Neural cell (in vitro differentiated cells): ENCODE results near the gene PTK7.

Experiments
- CTCF ChIP-seq: fragments of 450-650 bp; IDR thresholded peaks from 2 replicates; pipeline ENCODE4 v1.5.1; 2014; ENCODE audit warnings: antibody characterized with exemption, mild to moderate bottlenecking, moderate library complexity; ENCODE audit not compliant: poor library complexity, severe bottlenecking
- EP300 ChIP-seq: fragments of 450-650 bp; conservative IDR thresholded peaks from 2 replicates; pipeline ENCODE4 v1.6.1; 2014; ENCODE audit warnings: antibody characterized with exemption, mild to moderate bottlenecking, moderate library complexity; ENCODE audit not compliant: poor library complexity, severe bottlenecking
- EZH2 ChIP-seq: fragments of 200-600, 300-800 bp; shearing (Covaris generic), sonication (generic); IDR thresholded peaks from 2 replicates; pipeline ENCODE4 v1.6.1; 2014; ENCODE audit warnings: antibody characterized with exemption, low read length, borderline replicate concordance, mild to moderate bottlenecking; ENCODE audit not compliant: insufficient read depth, poor library complexity, severe bottlenecking
- MXI1 ChIP-seq: fragments of 450-650 bp; conservative IDR thresholded peaks from 2 replicates; pipeline ENCODE4 v1.6.1; 2014; ENCODE audit warnings: antibody characterized with exemption, mild to moderate bottlenecking; ENCODE audit not compliant: poor library complexity, severe bottlenecking
- POLR2AphosphoS5 ChIP-seq: IDR thresholded peaks from 2 replicates; pipeline ENCODE4 v1.6.1; 2012
- REST ChIP-seq: IDR thresholded peaks from 2 replicates; pipeline ENCODE4 v1.6.1; 2012; ENCODE audit warnings: borderline replicate concordance
- SMC3 ChIP-seq: fragments of 450-650 bp; conservative IDR thresholded peaks from 2 replicates; pipeline ENCODE4 v1.6.1; 2014; ENCODE audit warnings: antibody characterized with exemption, mild to moderate bottlenecking, moderate library complexity; ENCODE audit not compliant: poor library complexity

DNA sequence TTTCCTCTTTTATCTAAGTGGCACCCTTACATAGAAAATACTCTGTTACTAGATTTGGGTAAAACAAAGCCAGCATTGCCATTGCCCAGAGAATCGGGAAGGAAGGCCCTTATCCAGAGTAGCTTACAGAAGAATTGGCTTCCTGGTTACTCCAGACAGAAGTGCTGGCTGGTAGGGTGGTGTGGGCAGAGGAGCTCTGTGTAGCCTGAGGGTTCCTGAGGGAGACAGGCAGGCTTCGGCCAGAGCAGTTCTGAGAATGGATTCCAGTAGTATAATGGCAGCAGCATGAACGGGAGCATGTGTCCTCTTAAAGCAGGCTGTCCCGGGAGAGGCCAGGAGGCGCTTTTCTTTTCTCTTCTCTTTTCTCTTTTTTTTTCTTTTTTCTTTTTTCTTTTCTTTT, 117.8 kb downstream of the PTK7 start:
- TF ChIP-seq CTCF (no peak), EZH2 (no peak), POLR2AphosphoS5 (no peak), EP300 (no peak), REST (no peak), MXI1 (no peak), SMC3 (no peak)
